Measurements from ENCODE around the gene BTBD8. TPM values are rescaled to one million over a fixed set of nuclear protein-coding genes. Genes with fewer than 3 reads are reported as not detected.
"Not testable (repeated sequence)": the region's sequence is repeated elsewhere in the genome, so short reads cannot be mapped to it uniquely, and the experiment has no call there.

The BTBD8 gene
- total and polyA plus RNA-seq, 10 donors = 0.52 to 6.9 (median 3.9) TPM

DNA sequence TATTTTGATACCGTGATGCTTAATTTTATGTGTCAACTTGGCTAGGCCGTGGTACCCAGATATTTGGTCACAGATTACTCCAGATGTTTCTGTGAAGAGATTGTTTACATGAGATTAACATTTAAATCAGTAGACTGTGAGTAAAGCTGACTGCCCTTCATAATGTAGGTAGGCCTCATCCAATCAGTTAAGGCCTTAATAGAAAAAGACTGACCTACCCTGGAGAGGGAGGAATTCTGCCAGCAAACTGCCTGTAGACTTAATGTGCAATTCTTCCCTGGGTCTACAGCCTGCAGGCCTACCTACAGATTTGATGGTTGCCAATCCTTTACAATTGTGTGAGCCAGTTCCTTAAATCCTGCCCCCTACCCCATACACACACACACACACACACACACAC, 9.3 kb upstream of the BTBD8 start:
- DNase-seq = no peak
- intact Hi-C loops (cut with DNase I; ENCODE audit: low total_unique reads) = no loop called here
- 74 to 89% (median 80%) methylated on average over 2 of the region's 2 CpGs for WGBS, 5 donors
- Histone ChIP-seq H3K27ac (no peak overlapping the region), H3K36me3 (no peaks in the 10 kb centered on the region), H3K27me3 (replicated peaks in 1 of 7) (no peaks in the 10 kb centered on the region), H3K4me1 (no peaks in the 10 kb centered on the region), H3K4me3 (no peak overlapping the region), H3K9me3 (no peaks in the 10 kb centered on the region)
- TF ChIP-seq, protein P1, sequence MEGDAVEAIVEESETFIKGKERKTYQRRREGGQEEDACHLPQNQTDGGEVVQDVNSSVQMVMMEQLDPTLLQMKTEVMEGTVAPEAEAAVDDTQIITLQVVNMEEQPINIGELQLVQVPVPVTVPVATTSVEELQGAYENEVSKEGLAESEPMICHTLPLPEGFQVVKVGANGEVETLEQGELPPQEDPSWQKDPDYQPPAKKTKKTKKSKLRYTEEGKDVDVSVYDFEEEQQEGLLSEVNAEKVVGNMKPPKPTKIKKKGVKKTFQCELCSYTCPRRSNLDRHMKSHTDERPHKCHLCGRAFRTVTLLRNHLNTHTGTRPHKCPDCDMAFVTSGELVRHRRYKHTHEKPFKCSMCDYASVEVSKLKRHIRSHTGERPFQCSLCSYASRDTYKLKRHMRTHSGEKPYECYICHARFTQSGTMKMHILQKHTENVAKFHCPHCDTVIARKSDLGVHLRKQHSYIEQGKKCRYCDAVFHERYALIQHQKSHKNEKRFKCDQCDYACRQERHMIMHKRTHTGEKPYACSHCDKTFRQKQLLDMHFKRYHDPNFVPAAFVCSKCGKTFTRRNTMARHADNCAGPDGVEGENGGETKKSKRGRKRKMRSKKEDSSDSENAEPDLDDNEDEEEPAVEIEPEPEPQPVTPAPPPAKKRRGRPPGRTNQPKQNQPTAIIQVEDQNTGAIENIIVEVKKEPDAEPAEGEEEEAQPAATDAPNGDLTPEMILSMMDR (IDR thresholded peaks at IDR 0.05 in 8 of 11, conservative IDR thresholded peaks at IDR 0.05 in 3 of 11) = no peak
- no peak for TF ChIP-seq POLR2A (IDR thresholded peaks at IDR 0.05)
- no peak for TF ChIP-seq POLR2AphosphoS5 (IDR thresholded peaks at IDR 0.05)

DNA sequence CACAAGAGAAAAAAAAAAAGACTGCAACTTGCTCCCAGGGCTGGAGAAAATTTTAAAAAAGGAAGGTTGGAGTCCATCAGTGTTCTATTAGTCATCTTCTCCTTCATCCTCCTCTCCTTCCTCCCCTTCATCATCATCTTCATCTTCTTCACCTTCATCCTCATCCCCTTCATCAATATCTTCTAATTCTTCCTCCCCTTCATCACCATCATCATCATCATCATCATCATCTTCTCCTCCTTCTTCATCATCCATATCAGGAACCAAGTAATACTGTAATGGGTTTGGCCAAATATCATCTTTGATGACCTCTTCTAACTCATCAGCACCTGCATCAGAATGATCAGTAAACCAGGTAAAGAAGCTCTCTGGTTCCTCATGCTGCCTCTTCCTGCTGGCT, 5.7 kb upstream of the BTBD8 start:
- H3K9me3 ChIP-seq; H3K4me3 ChIP-seq; H3K36me3 ChIP-seq; DNase-seq; H3K27ac ChIP-seq; H3K4me1 ChIP-seq; H3K27me3 ChIP-seq (replicated peaks in 1 of 7); intact Hi-C loops (cut with DNase I; ENCODE audit: low total_unique reads): not testable (repeated sequence)

DNA sequence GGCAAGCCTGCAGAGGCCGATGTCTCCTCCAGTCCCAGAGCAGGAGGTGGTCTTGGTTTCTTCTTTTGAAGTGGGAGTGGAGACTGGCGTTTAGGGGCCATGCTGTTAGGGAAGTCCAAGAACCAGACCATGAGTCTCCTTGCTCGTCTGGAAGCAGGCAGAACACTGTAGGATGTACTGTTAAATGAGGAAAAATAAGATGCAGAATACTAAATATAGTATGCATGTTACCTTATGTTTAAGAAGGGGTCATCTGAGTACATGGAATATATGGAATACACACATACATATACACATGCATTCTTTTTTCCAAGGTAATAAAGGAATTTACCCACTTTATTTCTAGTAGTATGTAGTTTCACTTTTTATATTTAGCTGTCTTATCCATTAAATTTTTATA, 4.8 kb upstream of the BTBD8 start, which contains the start of gene SETSIP:
Gene SETSIP (minus strand): TSS at position 101 of the 400 bp plus-strand sequence. CDS start 0 bp downstream, at position 101.
- TF ChIP-seq POLR2AphosphoS5 (IDR thresholded peaks at IDR 0.05) (no peak), POLR2A (IDR thresholded peaks at IDR 0.05) (no peak)
- TF ChIP-seq, protein P1 (IDR thresholded peaks at IDR 0.05 in 8 of 11, conservative IDR thresholded peaks at IDR 0.05 in 3 of 11) = no peak
- intact Hi-C loops (cut with DNase I; ENCODE audit: low total_unique reads) = no loop called here
- no peaks in the 10 kb centered on the region for H3K36me3 ChIP-seq
- no peaks in the 10 kb centered on the region for H3K9me3 ChIP-seq
- no peak within 1 kb of the TSS for H3K27ac ChIP-seq
- H3K4me1 ChIP-seq = peaks cover 0 to 6% (median 0%) of the 10 kb centered on the region in 6 donors
- DNase-seq = no peak
- H3K27me3 ChIP-seq (replicated peaks in 1 of 7) = no peaks in the 10 kb centered on the region
- H3K4me3 ChIP-seq = no peak within 1 kb of the TSS
- 81 to 88% (median 84%) methylated on average over 3 of the region's 3 CpGs for WGBS, 5 donors

DNA sequence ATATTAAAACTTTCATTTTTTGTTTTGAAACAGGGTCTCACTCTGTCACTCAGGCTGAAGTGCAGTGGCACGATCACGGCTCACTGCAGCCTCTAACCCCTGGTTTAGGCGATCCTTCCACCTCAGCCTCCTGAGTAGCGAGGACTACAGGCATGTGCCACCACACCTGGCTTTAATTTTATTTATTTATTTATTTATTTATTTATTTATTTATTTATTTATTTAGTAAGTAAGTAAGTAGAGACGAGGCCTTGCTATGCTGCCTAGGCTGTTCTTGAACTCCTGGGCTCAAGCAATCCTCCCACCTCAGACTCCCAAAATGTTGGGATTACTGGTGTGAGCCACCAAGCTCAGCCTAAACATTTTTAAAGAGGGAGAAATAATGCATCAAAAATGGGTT, 3.8 kb upstream of the BTBD8 start:
- WGBS, 5 donors = 93 to 96% (median 95%) methylated on average over 5 of the region's 5 CpGs
- intact Hi-C loops (cut with DNase I; ENCODE audit: low total_unique reads) = no loop called here
- Histone ChIP-seq H3K36me3 (no peaks in the 10 kb centered on the region), H3K9me3 (no peaks in the 10 kb centered on the region), H3K4me1 (peaks cover 0 to 14% (median 5%) of the 10 kb centered on the region in 6 donors), H3K27ac (no peak overlapping the region), H3K27me3 (replicated peaks in 1 of 7) (no peaks in the 10 kb centered on the region), H3K4me3 (no peak overlapping the region)
- no peak for DNase-seq
- TF ChIP-seq, protein P1 (IDR thresholded peaks at IDR 0.05 in 8 of 11, conservative IDR thresholded peaks at IDR 0.05 in 3 of 11) = no peak
- TF ChIP-seq POLR2AphosphoS5 (IDR thresholded peaks at IDR 0.05) (no peak), POLR2A (IDR thresholded peaks at IDR 0.05) (no peak)

DNA sequence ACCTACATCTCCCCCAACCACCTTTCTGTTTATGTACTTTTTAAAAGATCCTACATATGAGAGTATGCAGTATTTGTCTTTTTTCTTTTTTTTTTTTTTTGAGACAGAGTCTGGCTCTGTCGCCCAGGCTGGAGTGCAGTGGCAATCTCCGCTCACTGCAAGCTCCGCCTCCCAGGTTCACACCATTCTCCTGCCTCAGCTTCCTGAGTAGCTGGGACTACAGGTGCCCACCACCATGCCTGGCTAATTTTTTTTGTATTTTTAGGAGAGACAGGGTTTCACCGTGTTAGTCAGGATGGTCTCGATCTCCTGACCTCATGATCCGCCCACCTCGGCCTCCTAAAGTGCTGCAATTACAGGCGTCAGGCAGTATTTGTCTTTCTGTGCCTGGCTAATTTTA, 2.1 kb upstream of the BTBD8 start:
- H3K9me3 ChIP-seq; H3K27me3 ChIP-seq (replicated peaks in 1 of 7); intact Hi-C loops (cut with DNase I; ENCODE audit: low total_unique reads); H3K27ac ChIP-seq; H3K4me3 ChIP-seq; H3K36me3 ChIP-seq; DNase-seq: not testable (repeated sequence)
- H3K4me1 ChIP-seq = peaks cover 0 to 20% (median 6%) of the 10 kb centered on the region in 6 donors
- 91 to 95% (median 92%) methylated on average over 8 of the region's 8 CpGs for WGBS, 5 donors

Measured in spleen (tissue), 11 donors.